HG03103 (cell line): ENCODE data around the gene NR2C2.
"Not testable (repeated sequence)": the region's sequence is repeated elsewhere in the genome, so short reads cannot be mapped to it uniquely, and the experiment has no call there.

Source experiments
- ATAC-seq: cut with Tn5 transposase; IDR thresholded peaks from one replicate; pipeline ENCODE4 v1.9.1; 2021; ENCODE audit warnings: low read depth; ENCODE audit not compliant: unreplicated experiment

Gene NR2C2

GRCh38 chr3:14957153-14957552 lies 9.8 kb downstream of the NR2C2 start:
- no peak for ATAC-seq

DNA sequence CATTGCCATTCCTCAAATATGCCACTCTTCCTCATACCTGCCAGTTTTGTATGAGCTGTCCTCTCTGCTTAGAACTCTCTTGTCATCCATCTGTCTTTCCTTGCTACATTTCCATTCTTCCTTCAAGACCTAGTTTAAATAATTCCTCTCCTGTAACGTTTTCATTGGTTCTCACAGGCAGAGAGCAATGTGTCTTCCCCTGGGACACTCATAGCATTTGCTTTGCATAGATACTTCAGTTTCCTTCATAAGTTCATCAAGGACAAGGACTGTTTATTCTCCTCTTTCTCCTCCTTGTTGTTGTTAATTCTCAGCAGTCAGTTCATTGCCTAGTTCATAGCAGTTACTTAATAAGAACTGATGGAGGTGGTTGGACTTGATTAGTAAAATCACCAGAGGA lies 10.5 kb downstream of the NR2C2 start:
- ATAC-seq, result no peak

- no peak for ATAC-seq
Measured at GRCh38 chr3:14959359-14959943, 12.1 kb downstream of the NR2C2 start.

- ATAC-seq, result no peak
Measured at GRCh38 chr3:14962762-14963161, 15.4 kb downstream of the NR2C2 start.

DNA sequence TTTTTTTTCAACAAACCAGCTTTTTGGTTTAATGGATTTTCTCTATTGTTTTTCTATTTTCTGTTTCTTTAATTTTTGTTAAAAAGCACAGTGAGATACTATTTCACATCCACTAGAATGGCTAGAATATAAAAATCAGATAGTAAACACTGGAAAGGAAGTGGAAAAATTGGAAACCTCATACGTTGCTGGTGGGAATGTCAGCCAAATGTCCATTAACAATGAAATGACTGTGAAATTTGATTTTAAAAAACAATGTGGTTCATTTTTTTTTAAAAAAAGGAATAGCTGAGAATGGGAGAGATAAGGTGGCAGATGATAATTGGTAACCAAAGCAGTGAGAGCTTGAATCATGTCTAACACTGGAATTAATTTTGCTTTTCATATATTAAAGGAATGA lies 19.9 kb downstream of the NR2C2 start:
- ATAC-seq, result no peak

DNA sequence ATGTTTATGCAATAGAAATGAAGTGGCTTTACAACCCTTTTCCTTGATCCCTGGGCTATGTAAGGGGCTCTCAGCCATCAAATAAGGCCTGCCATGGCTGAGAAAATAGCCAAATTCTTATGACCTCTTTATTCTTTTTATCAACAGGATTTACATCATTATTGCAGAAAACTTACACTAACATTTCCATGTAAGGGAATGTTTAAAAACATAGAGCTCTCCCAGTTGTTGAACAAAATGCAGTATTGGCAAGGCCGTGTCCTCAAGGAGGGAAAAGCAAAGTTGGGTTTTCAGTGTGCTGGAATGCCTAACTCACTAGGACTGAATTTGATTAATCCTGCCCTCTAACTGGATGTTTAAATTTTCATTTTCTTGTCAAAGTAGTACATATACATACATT lies 22.3 kb downstream of the NR2C2 start:
- ATAC-seq, result no peak

DNA sequence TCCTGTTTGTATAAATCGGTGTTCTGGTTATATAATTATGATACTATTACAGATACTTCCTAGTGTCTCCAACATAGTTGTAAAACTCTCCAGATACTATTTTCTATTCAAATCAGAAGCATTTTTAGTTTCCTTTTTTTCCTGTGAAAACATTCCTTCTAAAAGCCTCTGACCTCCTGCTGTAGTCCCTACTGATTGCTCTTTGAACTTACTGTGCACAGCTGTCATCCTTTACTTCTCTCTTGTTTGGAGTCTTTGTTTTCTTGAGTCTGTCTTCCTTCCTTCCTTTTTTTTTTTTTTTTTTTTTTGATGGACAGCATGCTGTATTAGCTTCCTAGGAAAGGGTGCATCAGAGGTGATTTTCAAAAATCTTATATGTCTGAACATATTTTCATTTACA lies 28.9 kb downstream of the NR2C2 start:
- ATAC-seq, result no peak

- ATAC-seq, result no peak
Measured at GRCh38 chr3:14980689-14981088, 33.3 kb downstream of the NR2C2 start.

DNA sequence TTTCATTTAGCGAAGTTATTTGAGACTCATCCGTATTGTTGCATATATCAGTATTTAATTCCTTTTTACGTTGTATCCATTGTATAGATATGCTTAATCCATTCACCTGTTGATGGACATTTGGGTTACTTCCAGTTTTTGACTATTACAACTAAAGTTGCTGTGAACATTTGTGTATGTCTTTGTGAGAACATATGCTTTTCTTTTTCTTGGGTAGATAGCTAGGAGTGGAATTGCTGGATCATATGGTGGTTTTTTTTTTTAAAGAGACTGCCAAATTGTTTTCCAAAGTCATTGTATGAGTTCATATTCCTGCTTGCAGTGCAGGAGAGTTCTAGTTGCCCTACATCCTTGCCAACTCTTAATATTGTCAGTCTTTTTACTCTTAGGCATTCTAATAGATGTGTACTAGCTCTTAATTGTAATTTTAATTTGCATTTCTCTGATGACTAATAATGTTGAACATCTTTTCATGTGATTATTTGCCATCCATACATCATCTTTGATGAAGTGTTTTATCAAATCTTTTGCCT lies 37.3 kb downstream of the NR2C2 start:
- ATAC-seq, result no peak

GRCh38 chr3:14988988-14989394 lies 41.6 kb downstream of the NR2C2 start:
- ATAC-seq, result peak; percentile 100

DNA sequence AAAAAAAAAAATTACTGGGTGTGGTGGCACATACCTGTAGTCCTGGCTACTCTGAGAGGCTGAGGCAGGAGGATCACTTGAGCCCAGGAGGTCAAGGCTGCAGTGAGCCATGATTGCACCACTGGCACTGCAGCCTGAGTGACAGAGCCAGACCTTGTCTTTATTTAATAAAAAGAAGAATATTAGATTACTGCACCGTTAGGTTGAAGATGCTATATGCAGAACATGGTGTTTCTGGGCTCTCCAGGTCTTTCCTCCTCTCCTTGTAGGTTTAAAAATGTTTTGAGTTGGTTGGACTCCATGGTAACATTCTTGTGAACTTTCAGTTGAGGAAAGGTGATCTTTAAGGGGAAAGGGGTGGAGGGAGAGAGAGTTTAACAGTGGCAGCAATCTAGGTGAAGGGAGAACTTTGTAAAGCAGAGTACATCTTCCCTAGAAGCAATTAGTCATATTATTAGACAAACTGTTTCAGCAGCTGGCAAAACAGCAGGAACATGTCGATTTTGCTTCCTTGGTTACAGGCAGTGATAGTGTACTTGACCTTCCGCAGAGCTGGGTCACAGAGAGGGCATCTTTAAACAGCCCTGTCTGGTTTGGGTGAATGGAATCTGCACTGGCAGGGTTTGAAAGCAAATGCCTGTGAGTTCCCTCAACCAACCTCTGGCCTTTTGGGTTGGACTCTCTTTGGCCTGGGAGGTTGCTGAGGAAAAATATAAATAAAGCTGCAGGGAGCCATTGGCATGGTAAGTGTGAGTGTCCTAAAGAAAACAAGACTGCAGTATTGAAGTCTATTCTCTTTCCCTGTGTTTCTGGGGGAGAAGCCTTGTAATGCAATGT lies 42.8 kb downstream of the NR2C2 start:
- ATAC-seq, result no peak

DNA sequence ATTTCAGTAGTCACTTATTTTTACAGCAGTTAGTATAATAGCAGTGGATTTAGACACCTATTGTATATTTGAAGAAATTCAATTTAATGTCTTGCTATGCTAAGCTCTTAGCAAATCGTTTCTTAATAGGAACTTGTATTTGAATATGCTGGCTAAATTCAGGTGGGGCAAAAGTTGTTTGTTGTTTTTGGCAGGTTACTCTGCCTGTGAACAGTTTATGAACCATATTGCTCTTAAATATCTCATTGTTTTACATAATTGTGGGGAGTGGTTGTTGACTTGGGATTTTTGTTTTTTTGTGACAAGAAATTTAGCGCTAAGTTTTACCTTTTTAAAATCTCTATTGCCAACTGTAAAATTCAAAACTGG lies 43.4 kb downstream of the NR2C2 start:
- no peak for ATAC-seq

DNA sequence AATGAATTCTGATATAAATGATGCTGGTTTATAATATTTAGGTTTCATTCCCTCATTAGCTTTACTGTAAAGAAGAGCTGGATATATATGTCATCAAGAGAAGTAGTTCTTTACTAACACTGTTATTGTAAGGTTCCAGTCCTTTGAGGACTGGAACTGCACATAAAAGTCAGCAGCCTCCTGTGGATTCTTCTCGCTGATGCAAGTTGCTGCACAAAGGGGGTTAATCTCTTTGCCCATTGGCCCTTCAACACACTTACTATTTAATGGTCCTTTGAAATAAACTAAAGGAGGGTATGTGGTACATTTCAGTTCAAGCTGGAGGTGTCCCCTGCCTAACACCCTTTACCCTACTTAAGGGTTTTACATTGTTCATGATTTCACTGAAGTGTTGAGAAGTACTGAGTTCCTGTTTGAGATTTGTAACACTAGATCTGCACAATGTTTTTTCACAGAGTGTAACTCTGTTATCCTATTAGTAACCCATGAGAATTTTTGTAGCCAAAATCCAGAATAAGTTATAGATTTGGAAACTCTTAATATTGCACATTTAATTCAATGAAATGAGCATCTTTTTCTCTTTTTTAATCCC lies 43.9 kb downstream of the NR2C2 start:
- ATAC-seq, result no peak

DNA sequence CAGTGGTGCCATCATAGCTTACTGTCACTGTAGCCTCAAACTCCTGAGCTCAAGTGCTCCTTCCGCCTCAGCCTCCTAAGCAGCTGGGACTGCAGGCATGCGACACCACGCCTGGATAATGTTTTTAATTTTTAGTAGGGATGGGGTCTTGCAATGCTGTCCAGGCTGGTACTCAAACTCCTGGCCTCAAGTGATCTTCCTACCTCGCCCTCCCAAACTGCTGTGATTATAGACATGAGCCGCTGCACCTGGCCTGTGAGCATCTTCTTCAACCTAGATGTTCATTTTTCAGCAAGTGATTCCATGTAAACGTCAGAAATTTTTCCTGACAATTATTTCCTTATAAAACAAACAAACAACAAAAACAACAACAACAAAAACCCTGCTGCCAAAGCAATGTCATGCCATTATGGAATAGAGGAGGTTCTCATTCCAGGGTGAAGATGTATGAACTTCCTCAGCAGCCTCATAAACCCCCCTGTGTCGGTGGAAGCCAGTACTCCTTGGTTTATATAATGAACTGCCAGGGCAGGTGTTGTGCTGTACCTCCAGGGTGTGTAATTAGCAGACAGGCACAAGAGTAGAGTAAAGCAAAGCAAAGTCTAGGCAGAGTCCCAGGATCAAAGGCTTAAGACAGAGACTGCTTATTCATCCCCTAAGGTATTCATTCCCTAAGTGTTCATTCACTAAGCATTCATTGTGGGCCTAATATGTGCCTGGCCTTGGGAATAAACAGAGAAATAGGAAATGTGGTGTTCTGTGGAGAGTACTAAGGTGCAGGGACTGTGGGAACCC lies 44.6 kb downstream of the NR2C2 start:
- ATAC-seq, result no peak

GRCh38 chr3:14997941-14998340 lies 50.6 kb downstream of the NR2C2 start:
- ATAC-seq, result no peak

DNA sequence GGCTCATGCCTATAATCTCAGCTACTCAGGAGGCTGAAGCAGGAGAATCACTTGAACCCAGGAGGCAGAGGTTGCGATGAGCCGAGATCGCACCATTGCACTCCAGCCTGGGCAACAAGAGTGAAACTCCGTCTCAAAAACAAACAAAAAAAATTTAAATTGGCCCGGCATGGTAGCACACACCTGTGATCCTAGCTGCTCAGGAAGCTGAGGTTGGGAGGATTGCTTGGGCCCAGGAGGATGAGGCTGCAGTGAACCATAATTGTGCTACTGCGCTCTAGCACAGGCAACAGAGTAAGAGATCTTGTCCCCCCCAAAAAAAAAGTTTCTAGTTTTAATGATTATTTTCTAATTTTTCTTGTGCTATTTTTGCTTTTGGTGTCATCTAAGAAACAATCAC lies 51.8 kb downstream of the NR2C2 start:
- not testable (repeated sequence) for ATAC-seq

DNA sequence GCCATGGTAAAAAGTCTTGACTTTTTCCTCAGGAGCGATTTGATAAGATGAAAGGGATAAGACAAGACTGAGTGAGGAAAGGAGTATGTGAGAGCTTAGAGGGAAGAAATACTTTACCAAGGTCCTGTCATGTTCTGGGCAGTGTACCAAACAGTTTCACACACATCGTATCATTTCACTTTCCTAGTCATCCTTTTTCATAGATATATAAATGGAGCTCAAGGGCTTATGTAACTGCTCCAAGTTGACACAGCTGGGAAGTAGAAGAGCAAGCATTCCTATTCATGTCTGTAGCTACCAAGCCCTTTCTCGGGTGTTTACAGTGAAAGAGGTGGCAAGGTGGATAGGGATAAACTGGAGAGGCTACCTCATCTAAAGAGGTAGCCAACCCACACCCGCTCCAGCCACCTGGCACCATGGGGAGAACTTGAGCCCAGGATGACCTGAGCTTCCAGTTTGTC lies 60.3 kb downstream of the NR2C2 start:
- no peak for ATAC-seq

DNA sequence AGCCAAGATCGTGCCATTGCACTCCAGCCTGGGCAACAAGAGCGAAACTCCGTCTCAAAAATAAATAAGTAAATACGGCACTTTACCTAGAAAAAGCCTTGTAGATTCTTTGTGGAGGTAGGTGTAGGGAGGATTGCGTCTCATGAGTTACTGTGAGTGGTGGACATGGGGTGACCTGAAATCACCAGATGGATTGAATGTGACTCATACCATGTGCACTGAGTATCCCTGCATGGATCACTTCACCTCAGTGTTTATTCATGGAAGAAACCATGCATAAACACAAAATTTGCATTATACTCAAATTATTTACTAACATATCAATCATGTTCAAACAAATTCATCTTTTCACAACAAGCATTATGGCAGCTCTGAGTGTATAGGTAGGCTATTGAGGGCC lies 61.8 kb downstream of the NR2C2 start:
- ATAC-seq, result no peak

DNA sequence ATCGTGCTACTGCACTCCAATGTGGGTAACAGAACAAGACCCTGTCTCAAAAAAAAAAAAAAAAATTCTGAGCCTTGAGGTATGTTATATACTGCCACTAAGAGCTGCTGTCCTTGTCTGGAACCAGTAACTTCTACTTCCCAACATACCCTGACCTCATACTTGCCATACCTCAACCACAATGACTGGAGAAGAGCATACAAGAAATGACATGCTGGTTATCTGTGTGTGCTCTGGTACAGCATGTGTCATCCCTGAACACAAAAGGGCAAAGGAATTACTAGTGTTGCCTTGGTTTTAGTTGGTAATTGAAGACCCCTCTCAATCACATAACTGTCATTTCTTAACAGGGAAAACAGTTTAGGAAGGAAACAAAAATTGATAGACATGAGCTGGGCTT lies 63.3 kb downstream of the NR2C2 start:
- no peak for ATAC-seq

DNA sequence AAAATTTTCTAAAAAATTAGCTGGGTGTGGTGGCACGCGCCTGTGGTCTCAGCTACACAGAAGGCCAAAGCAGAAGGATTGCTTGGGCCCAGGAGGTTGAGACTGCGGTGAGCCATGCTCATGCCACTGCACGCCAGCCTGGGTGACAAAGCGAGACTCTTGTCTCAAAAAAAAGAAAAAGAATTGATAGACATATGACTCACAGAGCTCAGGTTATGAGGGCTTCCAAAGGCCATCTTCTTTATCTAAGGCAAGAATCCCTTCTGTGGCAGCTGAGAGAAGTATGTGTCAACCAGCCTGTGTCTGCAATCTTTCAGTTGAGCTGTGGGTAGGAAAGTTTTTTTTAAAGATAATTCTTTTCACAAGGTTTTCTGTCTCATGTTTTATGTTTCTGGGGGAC lies 63.8 kb downstream of the NR2C2 start:
- ATAC-seq, result no peak
